HUES64 (cell line): ENCODE measurements around the gene CDC6.

Source experiments
- H3K27ac ChIP-seq: 2 replicates; pipeline ENCODE4 v1.7.0; 2013; ENCODE audit warnings: low read depth, low read length, inconsistent platforms
- H3K27me3 ChIP-seq: 2 replicates; pipeline ENCODE4 v1.6.1; 2013; ENCODE audit warnings: mild to moderate bottlenecking, low read length; ENCODE audit not compliant: insufficient read depth
- H3K36me3 ChIP-seq: 2 replicates; pipeline ENCODE4 v1.6.1; 2013; ENCODE audit warnings: mild to moderate bottlenecking, low read length; ENCODE audit not compliant: insufficient read depth
- H3K4me1 ChIP-seq: 2 replicates; pipeline ENCODE4 v1.6.1; 2013; ENCODE audit warnings: mild to moderate bottlenecking, low read length, moderate library complexity; ENCODE audit not compliant: insufficient read depth
- H3K4me3 ChIP-seq: 2 replicates; pipeline ENCODE4 v1.5.1; 2013; ENCODE audit warnings: mild to moderate bottlenecking, low read length, moderate library complexity
- H3K9ac ChIP-seq: 2 replicates; pipeline ENCODE4 v1.6.1; 2013; ENCODE audit warnings: mild to moderate bottlenecking, low read depth, low read length
- H3K9me3 ChIP-seq: 2 replicates; pipeline ENCODE4 v1.6.1; 2013; ENCODE audit warnings: low read depth, low read length; ENCODE audit not compliant: insufficient read depth
- WGBS: fragments of 150-250, 120-280 bp; methylation state at CpG from one replicate; pipeline ENCODE4 v1.1.7; 2013; ENCODE audit warnings: missing lambda C conversion rate; 5-methylcytosine and 5-hydroxymethylcytosine counted together

Gene CDC6

DNA sequence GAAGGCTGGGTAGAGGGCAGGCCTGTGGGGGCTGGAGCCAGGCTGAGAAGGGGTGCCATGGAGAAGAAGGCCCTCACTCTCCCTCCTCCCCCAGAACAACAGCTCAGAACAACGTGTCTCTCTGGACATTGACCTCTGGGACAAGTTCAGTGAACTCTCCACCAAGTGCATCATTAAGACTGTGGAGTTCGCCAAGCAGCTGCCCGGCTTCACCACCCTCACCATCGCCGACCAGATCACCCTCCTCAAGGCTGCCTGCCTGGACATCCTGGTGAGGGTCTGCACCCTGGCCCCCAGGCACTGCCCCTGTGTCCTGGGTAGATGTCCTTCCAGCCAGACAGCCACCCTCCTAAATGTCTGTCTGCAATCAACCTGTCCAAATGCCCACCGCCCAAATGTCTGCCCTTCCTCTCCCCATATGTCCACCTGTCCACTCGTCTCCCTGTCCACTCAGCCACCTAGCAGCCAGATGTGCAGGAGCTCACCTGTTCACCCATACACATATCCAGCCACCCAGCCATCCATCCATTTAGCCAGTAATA lies 64.6 kb downstream of the CDC6 start:
- Histone ChIP-seq H3K9ac (no peak overlapping the region), H3K36me3 (peaks cover 18% of the 10 kb centered on the region; the same call in 1 of the 2 replicates)
- WGBS: 92% methylated on average over 7 of the region's 7 CpGs

DNA sequence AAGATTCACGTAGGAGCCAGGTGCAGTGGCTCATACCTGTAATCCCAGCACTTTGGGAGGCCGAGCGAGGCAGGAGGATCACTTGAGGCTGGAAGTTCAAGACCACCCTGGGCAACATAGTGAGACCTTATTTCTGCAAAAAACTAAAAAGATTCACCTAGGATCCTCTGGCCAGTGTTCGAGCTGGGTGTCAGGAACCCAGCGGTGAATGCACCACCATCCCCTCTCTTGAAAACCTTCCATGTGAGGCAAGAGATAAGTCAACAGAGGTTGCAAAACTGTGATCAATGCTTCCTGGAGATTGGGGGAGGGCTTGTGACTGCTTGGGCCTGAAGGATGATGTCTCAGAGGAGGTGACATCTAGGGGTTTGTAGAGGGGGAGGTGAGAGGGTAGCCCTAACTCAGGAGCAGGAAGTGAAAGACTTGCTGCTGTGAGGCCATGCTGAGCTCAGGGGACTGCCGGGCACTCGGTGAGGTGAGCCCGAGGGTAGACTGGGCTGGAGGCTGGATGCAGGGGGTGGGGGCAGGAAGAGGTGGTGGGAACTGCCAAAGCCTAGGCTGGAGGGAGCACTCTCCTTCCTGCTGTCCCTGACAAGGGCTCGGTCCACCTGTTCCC lies 65.2 kb downstream of the CDC6 start:
- Histone ChIP-seq H3K9me3 (no peaks in the 10 kb centered on the region), H3K27ac (no peak overlapping the region), H3K4me3 (no peak overlapping the region), H3K9ac (no peak overlapping the region), H3K36me3 (peaks cover 18% of the 10 kb centered on the region; the same call in 1 of the 2 replicates), H3K4me1 (peaks cover 17% of the 10 kb centered on the region), H3K27me3 (peaks cover 33% of the 10 kb centered on the region)
- WGBS: 76% methylated on average over 9 of the region's 9 CpGs

More for the DNA sequence above, 64.6 kb downstream of the CDC6 start:
- Histone ChIP-seq H3K4me3 (no peak overlapping the region), H3K27ac (no peak overlapping the region), H3K4me1 (peaks cover 20% of the 10 kb centered on the region), H3K27me3 (peaks cover 36% of the 10 kb centered on the region), H3K9me3 (no peaks in the 10 kb centered on the region)
